Transverse colon (tissue), 4 donors: Measurements from ENCODE around the gene PRSS56.

Source experiments
- EP300 ChIP-seq: sonication (generic); formaldehyde crosslinking; IDR thresholded peaks from one replicate; pipeline ENCODE4 v1.6.1; 2017; ENCODE audit warnings: antibody characterized with exemption, low read depth
- POLR2A ChIP-seq: fragments of 450-650 bp; IDR thresholded peaks from one replicate; pipeline ENCODE4 v1.6.1; 2016; ENCODE audit warnings: antibody characterized with exemption, mild to moderate bottlenecking, moderate library complexity
- POLR2AphosphoS5 ChIP-seq, 3 donors: sonication (generic); formaldehyde crosslinking; IDR thresholded peaks; one replicate each; pipeline ENCODE4 v1.6.1; 2016; ENCODE audit warnings: antibody characterized with exemption in 3 of 3
- TF ChIP-seq, protein P1 (sequence below), 5 experiments: fragments of 200-600 bp in 3 of 5; fragments of 450-650 bp in 2 of 5; sonication (generic) in 3 of 5; IDR thresholded peaks; 1 replicate in 2 of 5; 2 replicates in 3 of 5; pipeline ENCODE4 v1.5.1; 2016 to 2017; ENCODE audit warnings: antibody characterized with exemption in 5 of 5, inconsistent platforms in 3 of 5, mild to moderate bottlenecking in 2 of 5, moderate library complexity in 1 of 5

GRCh38 chr2:232551776-232552175, 31.6 kb downstream of the PRSS56 start:
- TF ChIP-seq, protein P1, sequence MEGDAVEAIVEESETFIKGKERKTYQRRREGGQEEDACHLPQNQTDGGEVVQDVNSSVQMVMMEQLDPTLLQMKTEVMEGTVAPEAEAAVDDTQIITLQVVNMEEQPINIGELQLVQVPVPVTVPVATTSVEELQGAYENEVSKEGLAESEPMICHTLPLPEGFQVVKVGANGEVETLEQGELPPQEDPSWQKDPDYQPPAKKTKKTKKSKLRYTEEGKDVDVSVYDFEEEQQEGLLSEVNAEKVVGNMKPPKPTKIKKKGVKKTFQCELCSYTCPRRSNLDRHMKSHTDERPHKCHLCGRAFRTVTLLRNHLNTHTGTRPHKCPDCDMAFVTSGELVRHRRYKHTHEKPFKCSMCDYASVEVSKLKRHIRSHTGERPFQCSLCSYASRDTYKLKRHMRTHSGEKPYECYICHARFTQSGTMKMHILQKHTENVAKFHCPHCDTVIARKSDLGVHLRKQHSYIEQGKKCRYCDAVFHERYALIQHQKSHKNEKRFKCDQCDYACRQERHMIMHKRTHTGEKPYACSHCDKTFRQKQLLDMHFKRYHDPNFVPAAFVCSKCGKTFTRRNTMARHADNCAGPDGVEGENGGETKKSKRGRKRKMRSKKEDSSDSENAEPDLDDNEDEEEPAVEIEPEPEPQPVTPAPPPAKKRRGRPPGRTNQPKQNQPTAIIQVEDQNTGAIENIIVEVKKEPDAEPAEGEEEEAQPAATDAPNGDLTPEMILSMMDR (IDR thresholded peaks at IDR 0.05), result no peak
- no peak for TF ChIP-seq POLR2A
- TF ChIP-seq EP300, result no peak
- TF ChIP-seq POLR2AphosphoS5 (IDR thresholded peaks at IDR 0.05), result no peak
